Measurements from ENCODE around the gene CAP1. TPM values are rescaled to one million over a fixed set of nuclear protein-coding genes. Genes with fewer than 3 reads are reported as not detected.
"Not testable (repeated sequence)": the region's sequence is repeated elsewhere in the genome, so short reads cannot be mapped to it uniquely, and the experiment has no call there.

The CAP1 gene
- 734 and 757 TPM in 2 replicates for total RNA-seq

GRCh38 chr1:40040511-40041465 is at the start of gene CAP1:
Gene CAP1 (plus strand): TSS chr1:40040729. CDS start chr1:40059347, 18,618 bp downstream.
- intact Hi-C loops (cut with micrococcal nuclease): loop anchor here (1.0 to 10.0 kb wide), 13 partner anchors 9 to 940 kb away; partner anchors contain the start of genes MFSD2A, NFYC, PPIE and RLF

GRCh38 chr1:39992234-39992633 is 48.3 kb upstream of the CAP1 start:
- intact Hi-C loops (cut with micrococcal nuclease): no loop called here

GRCh38 chr1:39992888-39993287 is 47.6 kb upstream of the CAP1 start:
- intact Hi-C loops (cut with micrococcal nuclease): no loop called here

GRCh38 chr1:39995973-39996393 is 44.5 kb upstream of the CAP1 start:
- intact Hi-C loops (cut with micrococcal nuclease): no loop called here

GRCh38 chr1:39996396-39997004 is 44.0 kb upstream of the CAP1 start:
- intact Hi-C loops (cut with micrococcal nuclease): no loop called here

- intact Hi-C loops (cut with micrococcal nuclease): no loop called here
These were observed 39.1 kb upstream of the CAP1 start for GRCh38 chr1:40001456-40001855.

GRCh38 chr1:40003156-40004093 is 37.1 kb upstream of the CAP1 start:
- intact Hi-C loops (cut with micrococcal nuclease): no loop called here

- intact Hi-C loops (cut with micrococcal nuclease): no loop called here
These were observed 35.7 kb upstream of the CAP1 start for GRCh38 chr1:40004857-40005256.

- intact Hi-C loops (cut with micrococcal nuclease): not testable (repeated sequence)
These were observed 33.0 kb upstream of the CAP1 start for GRCh38 chr1:40007481-40008034.

- intact Hi-C loops (cut with micrococcal nuclease): no loop called here
These were observed 29.3 kb upstream of the CAP1 start for GRCh38 chr1:40011198-40011597.

- intact Hi-C loops (cut with micrococcal nuclease): no loop called here
These were observed 26.2 kb upstream of the CAP1 start for GRCh38 chr1:40014253-40014706.

GRCh38 chr1:40014812-40015594 is 25.5 kb upstream of the CAP1 start:
- intact Hi-C loops (cut with micrococcal nuclease): no loop called here

GRCh38 chr1:40017951-40018575 is 22.5 kb upstream of the CAP1 start:
- intact Hi-C loops (cut with micrococcal nuclease): no loop called here

GRCh38 chr1:40020447-40021085 is 20.0 kb upstream of the CAP1 start:
- intact Hi-C loops (cut with micrococcal nuclease): no loop called here

GRCh38 chr1:40023379-40023944 is 17.1 kb upstream of the CAP1 start:
- intact Hi-C loops (cut with micrococcal nuclease): no loop called here

GRCh38 chr1:40024671-40025070 is 15.9 kb upstream of the CAP1 start:
- intact Hi-C loops (cut with micrococcal nuclease): no loop called here

GRCh38 chr1:40027647-40028046 is 12.9 kb upstream of the CAP1 start:
- intact Hi-C loops (cut with micrococcal nuclease): no loop called here

- intact Hi-C loops (cut with micrococcal nuclease): no loop called here
These were observed 10.9 kb upstream of the CAP1 start for GRCh38 chr1:40029608-40030007.
